Measurements from ENCODE around the gene SMPD1. TPM values are rescaled to one million over a fixed set of nuclear protein-coding genes. Genes with fewer than 3 reads are reported as not detected.

Gene SMPD1
- total RNA-seq, 2 experiments from 2014 or later: 12.9 to 16.9 TPM

Other genes with a start within 250 kb of the SMPD1 start
- not detected for gene OR52B2, start 220.1 kb upstream of the SMPD1 start, total RNA-seq
- not detected for gene OR52W1, start 191.2 kb upstream of the SMPD1 start, total RNA-seq
- not detected for gene C11orf42, start 184.9 kb upstream of the SMPD1 start, total RNA-seq
- 10 to 100 TPM; 14.2 to 16.0 TPM for gene FHIP1B, start 155.8 kb upstream of the SMPD1 start, total RNA-seq
- gene CNGA4, start 151.4 kb upstream of the SMPD1 start, total RNA-seq: under 1 TPM; 0.10 to 0.30 TPM
- under 1 TPM; 0.16 to 0.43 TPM for gene CCKBR, start 130.6 kb upstream of the SMPD1 start, total RNA-seq
- gene CAVIN3, start 70.0 kb upstream of the SMPD1 start, total RNA-seq: 10 to 100 TPM; 26.3 to 30.0 TPM
- gene APBB1, start 28.6 kb downstream of the SMPD1 start, total RNA-seq: 10 to 100 TPM; 29.2 to 32.3 TPM
- gene HPX, start 50.5 kb downstream of the SMPD1 start, total RNA-seq: not detected
- gene TRIM3, start 83.5 kb downstream of the SMPD1 start, total RNA-seq: 1 to 10 TPM; 3.4 to 3.6 TPM
- 10 to 100 TPM; 44.2 to 47.1 TPM for gene ARFIP2, start 90.9 kb downstream of the SMPD1 start, total RNA-seq
- gene TIMM10B, start 91.0 kb downstream of the SMPD1 start, total RNA-seq: 10 to 100 TPM; 40.3 to 44.3 TPM
- gene DNHD1, start 106.8 kb downstream of the SMPD1 start, total RNA-seq: 10 to 100 TPM; 11.6 to 11.7 TPM
- 10 to 100 TPM; 37.8 to 45.3 TPM for gene RRP8, start 213.1 kb downstream of the SMPD1 start, total RNA-seq
- gene ILK, start 213.3 kb downstream of the SMPD1 start, total RNA-seq: 10 to 100 TPM; 66.1 to 68.0 TPM
- gene TAF10, start 221.7 kb downstream of the SMPD1 start, total RNA-seq: 100 to 1,000 TPM; 156 to 160 TPM
- gene TPP1, start 228.9 kb downstream of the SMPD1 start, total RNA-seq: 10 to 100 TPM; 30.7 to 33.7 TPM